ENCODE results near the gene SPON1.

- TF ChIP-seq CTCF (IDR thresholded peaks at IDR 0.05) (no peak), EP300 (IDR thresholded peaks at IDR 0.05) (no peak), POLR2A (IDR thresholded peaks at IDR 0.05) (no peak)
These were observed 18.5 kb upstream of the SPON1 start for GRCh38 chr11:13944016-13944415.

Measured in ovary (tissue), 3 donors.